GM19452 (cell line): ENCODE measurements around the gene PPP2R3A.

Experiments
- ATAC-seq: cut with Tn5 transposase; IDR thresholded peaks from one replicate; pipeline ENCODE4 v1.9.1; 2021; ENCODE audit not compliant: unreplicated experiment

Gene PPP2R3A

GRCh38 chr3:136193278-136194054 is 227.9 kb downstream of the PPP2R3A start:
- ATAC-seq, result no peak

GRCh38 chr3:136194409-136195257 is 229.1 kb downstream of the PPP2R3A start:
- ATAC-seq, result no peak

DNA sequence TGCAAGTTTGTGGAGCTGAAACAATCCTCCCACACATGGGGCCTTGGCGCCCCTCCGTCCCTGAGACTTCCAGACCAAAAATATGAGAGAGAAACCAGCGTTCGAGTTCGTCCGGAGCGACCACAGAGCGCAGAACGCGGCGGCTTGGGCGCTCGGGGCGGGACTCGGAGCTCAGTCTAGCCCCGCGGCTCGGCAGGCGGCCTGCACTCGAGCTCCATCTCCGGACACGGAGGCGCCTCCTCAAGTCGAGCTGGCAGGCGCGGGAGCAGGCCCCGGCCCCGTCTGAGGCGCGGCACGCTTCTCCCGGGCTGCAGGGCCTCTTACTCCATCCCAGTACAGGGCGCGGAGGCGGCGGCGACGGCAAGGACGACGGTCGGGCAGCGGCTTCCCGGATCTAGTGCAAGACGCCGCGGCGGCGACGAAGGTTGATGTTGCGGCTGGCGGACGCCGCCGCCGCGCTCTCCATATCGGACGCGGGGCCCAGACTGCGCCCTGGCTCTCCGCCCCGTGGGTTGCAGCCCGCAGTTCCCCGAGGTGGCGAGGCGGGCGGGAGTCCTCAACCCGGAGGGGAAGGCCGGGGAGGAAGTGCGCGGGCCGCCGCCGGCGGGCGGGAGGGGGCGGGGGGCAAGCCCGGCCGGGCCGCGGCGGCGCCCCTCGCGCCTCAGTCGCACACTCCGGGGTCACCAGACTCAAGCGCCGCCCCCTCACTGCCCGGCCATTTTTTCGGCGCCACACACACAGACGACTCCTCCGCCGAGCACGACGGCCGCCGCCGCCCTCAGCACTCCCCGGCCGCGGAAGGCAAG is 229.9 kb downstream of the PPP2R3A start:
- peak; percentile 35 for ATAC-seq

DNA sequence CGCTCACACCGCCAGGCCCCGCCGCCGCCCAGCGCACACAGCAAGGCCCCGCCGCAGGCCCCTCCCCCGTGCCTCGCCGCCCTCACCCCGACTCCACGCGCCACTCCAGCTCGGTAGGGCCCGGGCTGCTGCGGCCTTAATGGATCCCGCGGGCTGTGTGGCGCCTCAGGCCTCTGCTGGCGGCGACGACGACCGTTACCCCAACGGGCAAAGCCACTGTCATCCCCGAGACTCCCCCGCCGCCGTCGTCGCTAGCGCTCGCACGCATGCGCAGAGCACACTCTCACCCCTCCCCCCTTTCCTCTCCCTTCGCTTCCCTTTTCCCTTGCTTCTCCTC is 230.5 kb downstream of the PPP2R3A start, which contains the start of gene MSL2:
Gene MSL2 (minus strand): TSS at position 272 of the 337 bp plus-strand sequence. CDS start 1,222 bp downstream, outside the sequence.
- no peak for ATAC-seq

- ATAC-seq, result peak; percentile 64
These were observed 231.1 kb downstream of the PPP2R3A start for GRCh38 chr3:136196401-136197158.

DNA sequence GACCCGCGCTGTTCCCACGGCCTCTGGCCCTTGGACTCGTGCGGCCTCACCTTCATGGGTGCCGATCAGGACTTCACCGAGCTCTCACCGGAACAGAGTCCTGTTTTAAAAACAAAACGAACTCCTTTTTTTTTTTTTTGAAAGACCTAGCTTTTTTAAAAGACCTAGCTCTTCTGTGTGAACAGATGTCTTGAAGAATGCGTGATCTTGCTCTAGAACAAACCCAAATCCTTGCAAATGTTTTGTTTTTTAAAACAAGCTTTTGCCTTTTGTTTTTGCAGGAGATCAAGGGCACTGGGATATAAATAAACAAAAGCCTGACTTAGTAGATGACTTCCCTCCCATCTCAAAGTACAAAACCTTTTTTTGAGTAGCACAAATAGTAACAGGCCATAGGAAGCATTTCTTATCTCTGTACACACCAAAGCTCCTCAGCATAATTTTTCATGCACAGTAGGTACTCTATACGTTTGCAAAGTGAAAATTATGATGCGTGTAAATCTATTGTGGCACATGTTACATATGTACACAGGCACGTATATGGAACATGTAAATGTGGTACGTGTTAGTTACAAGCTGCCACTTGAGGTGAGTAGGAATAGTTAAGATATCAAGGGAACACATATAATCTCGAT is 231.7 kb downstream of the PPP2R3A start:
- no peak for ATAC-seq
